Muscle of arm (tissue), 12 donors: ENCODE results near the gene ZFYVE28. TPM values are rescaled to one million over a fixed set of nuclear protein-coding genes. Genes with fewer than 3 reads are reported as not detected.

Experiments used
- polyA plus RNA-seq, 12 donors: library from polyadenylated mRNA; unstranded; fragments of 120-200 nt; gene quantifications; one replicate each; pipeline ENCODE4 v1.2.1, GENCODE V29; 2013; ENCODE audit not compliant: insufficient read length in 12 of 12

The ZFYVE28 gene
- polyA plus RNA-seq, 12 donors, result 0.89 to 5.0 (median 2.1) TPM; not detected in 2

Other genes starting within 250 kb of the ZFYVE28 start
- 10 to 100 TPM in 11 of 12 donors, not detected in 1; 11.2 to 21.3 (median 14.3) TPM for gene HAUS3, start 176.5 kb downstream of the ZFYVE28 start, polyA plus RNA-seq
- gene POLN, start 176.5 kb downstream of the ZFYVE28 start, polyA plus RNA-seq, result 1 to 10 TPM in 10 of 12 donors, not detected in 2; 1.7 to 4.1 (median 2.8) TPM
- 10 to 100 TPM in 11 of 12 donors, not detected in 1; 42.1 to 72.4 (median 50.0) TPM for gene MXD4, start 156.5 kb downstream of the ZFYVE28 start, polyA plus RNA-seq
- gene CFAP99, start 310 bp upstream of the ZFYVE28 start, polyA plus RNA-seq, result under 1 TPM in 4 of 12 donors, not detected in 8; 0.12 to 0.22 (median 0.16) TPM
- 10 to 100 TPM in 11 of 12 donors, not detected in 1; 34.0 to 56.8 (median 39.0) TPM for gene RNF4, start 50.5 kb upstream of the ZFYVE28 start, polyA plus RNA-seq
- 10 to 100 TPM in 11 of 12 donors, not detected in 1; 15.5 to 36.3 (median 18.8) TPM for gene FAM193A, start 118.0 kb upstream of the ZFYVE28 start, polyA plus RNA-seq